Activated T-cell treated with anti-CD3 and anti-CD28 coated beads, Interleukin-2, amount 50 U/mL, for 4 hours (primary cell): ENCODE results near the gene GTF2F1. TPM values are rescaled to one million over a fixed set of nuclear protein-coding genes. Genes with fewer than 3 reads are reported as not detected.
"Not testable (repeated sequence)": the region's sequence is repeated elsewhere in the genome, so short reads cannot be mapped to it uniquely, and the experiment has no call there.

Source experiments
- ATAC-seq, 2 donors: fragments of 200-7000 bp; cut with Tn5 transposase; one replicate each; pipeline ENCODE4 v1.10.0; 2021
- DNase-seq: peaks from one replicate; pipeline ENCODE4 v3.0.0-alpha.2; 2020
- H3K27me3 Mint-ChIP-seq: one replicate; pipeline ENCODE4 v1.8.0; 2021; ENCODE audit warnings: low read depth, mixed read lengths
- H3K36me3 Mint-ChIP-seq: one replicate; pipeline ENCODE4 v1.8.0; 2022; ENCODE audit warnings: mixed read lengths; ENCODE audit not compliant: insufficient read depth
- H3K4me1 Mint-ChIP-seq: one replicate; pipeline ENCODE4 v1.8.0; 2021; ENCODE audit warnings: low read depth, mixed read lengths
- H3K4me3 Mint-ChIP-seq: one replicate; pipeline ENCODE4 v1.8.0; 2021; ENCODE audit warnings: mild to moderate bottlenecking, moderate library complexity, mixed read lengths
- H3K9me3 Mint-ChIP-seq: one replicate; pipeline ENCODE4 v1.8.0; 2021; ENCODE audit warnings: mixed read lengths
- total RNA-seq, 3 donors: library from RNA; stranded (reverse); gene quantifications; one replicate each; pipeline ENCODE4 v1.2.1, GENCODE V29; 2021

GTF2F1 gene, protein sequence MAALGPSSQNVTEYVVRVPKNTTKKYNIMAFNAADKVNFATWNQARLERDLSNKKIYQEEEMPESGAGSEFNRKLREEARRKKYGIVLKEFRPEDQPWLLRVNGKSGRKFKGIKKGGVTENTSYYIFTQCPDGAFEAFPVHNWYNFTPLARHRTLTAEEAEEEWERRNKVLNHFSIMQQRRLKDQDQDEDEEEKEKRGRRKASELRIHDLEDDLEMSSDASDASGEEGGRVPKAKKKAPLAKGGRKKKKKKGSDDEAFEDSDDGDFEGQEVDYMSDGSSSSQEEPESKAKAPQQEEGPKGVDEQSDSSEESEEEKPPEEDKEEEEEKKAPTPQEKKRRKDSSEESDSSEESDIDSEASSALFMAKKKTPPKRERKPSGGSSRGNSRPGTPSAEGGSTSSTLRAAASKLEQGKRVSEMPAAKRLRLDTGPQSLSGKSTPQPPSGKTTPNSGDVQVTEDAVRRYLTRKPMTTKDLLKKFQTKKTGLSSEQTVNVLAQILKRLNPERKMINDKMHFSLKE
- total RNA-seq: 10 to 100 TPM; 68.6 to 77.9 (median 75.1) TPM

DNA sequence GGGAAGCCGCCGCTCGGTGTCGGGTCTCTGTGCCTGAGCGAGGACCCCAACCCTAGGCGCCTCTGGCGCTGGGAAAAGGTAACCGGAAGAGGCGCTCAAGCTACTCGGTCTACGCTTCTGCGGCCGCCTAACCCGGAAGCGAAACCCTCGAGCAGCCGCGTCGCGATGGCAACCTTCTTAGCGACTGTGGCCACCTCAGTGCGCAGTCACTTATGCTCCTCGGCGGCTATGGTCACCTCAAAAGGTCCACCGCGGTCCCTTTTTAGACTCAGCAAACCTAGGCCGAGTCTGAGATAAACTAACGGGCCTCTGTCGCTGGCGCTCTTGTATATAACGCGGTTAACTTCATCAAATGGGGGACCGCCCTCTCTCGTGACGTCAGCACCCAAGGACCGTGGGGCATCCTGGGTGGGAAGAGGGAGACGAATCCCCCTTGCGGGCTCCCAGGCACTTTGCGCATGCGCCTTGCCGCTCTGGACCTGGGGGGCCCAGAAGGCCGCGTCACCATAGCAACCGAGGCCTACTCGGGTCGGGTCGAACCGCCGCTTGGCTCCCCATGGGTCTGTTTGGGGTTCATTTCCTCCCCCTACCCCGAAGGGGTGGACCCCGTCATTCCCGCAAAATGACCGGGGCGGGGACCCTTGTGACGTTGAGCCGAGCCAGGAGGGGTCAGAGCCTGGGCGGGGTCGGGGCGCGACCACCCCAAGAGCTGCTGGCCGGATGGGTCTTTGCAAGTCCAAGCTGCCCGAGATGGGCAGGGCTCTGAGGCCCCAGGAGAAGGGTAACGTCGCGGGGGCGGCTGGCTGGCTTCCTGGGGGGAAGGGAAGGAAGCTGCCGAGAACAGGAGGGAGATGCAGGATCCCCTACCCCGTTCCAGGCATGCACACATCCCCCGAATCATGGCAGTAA, at the start of gene GTF2F1:
TSS of gene GTF2F1 (minus strand) at position 91 of the 909 bp plus-strand sequence. CDS start 169 bp downstream, outside the sequence.
- Mint-ChIP-seq H3K36me3 (peaks cover 5% of the 10 kb centered on the region), H3K27me3 (no peaks in the 10 kb centered on the region), H3K4me3 (peak within 1 kb of the TSS; percentile 96), H3K9me3 (no peaks in the 10 kb centered on the region), H3K4me1 (peaks cover 24% of the 10 kb centered on the region)
- DNase-seq: peak; percentile 93
- ATAC-seq: peak; percentile 88 to 91

DNA sequence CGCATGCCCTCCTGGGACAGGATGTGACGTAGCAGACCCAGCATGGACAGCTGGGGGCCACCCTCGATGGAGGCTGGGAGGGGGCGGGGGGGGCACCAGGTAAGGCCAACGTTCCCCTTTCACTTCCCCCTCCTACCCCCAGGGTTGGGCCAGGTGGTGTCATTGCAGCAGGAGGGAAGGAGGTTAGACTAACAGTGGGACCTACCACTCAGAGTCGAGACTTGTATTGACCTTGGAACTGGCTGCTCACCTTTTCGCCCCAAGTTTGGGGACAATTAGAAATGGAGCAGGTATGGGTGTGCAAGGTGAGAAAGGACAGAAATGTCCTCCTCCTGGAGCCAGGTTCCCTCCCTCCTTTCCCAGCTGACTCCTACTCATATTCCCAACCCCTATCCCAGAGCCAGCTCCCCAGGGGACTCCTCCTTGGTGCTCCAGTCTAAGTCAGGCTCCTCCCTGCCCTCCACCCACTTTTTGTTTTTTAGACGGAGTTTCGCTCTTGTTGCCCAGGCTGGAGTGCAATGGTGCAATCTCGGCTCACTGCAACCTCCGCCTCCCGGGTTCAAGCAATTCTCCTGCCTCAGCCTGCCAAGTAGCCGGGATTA, 49.2 kb upstream of the GTF2F1 start:
- no peaks in the 10 kb centered on the region for H3K4me1 Mint-ChIP-seq
- H3K36me3 Mint-ChIP-seq: peaks cover 8% of the 10 kb centered on the region
- H3K27me3 Mint-ChIP-seq: no peaks in the 10 kb centered on the region
- no peak overlapping the region for H3K4me3 Mint-ChIP-seq
- ATAC-seq: no peak
- no peak for DNase-seq
- H3K9me3 Mint-ChIP-seq: peaks cover 2% of the 10 kb centered on the region

DNA sequence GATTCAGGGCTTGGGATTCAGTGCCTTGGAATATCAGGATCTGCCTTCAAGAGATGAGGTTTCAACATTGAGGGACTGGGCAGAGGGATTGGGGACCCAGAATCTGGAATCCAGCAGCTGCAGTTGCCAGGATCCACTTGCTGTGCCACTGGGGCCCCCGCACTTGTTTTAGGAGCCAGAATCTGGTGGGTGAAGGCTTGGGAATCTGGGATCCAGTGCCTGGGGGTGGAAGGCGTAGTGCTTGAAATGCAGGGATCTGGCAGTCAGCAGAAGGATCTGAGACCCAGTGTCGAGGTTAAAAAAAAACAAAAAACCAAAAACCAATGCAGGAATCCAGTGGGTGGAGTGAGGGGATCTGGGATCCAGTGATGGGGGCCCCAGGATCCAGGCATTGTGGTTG, 47.9 kb upstream of the GTF2F1 start:
- no peaks in the 10 kb centered on the region for H3K4me1 Mint-ChIP-seq
- H3K9me3 Mint-ChIP-seq: no peaks in the 10 kb centered on the region
- ATAC-seq (no peak), DNase-seq (no peak)
- H3K27me3 Mint-ChIP-seq: no peaks in the 10 kb centered on the region
- no peak overlapping the region for H3K4me3 Mint-ChIP-seq
- peaks cover 2% of the 10 kb centered on the region for H3K36me3 Mint-ChIP-seq

DNA sequence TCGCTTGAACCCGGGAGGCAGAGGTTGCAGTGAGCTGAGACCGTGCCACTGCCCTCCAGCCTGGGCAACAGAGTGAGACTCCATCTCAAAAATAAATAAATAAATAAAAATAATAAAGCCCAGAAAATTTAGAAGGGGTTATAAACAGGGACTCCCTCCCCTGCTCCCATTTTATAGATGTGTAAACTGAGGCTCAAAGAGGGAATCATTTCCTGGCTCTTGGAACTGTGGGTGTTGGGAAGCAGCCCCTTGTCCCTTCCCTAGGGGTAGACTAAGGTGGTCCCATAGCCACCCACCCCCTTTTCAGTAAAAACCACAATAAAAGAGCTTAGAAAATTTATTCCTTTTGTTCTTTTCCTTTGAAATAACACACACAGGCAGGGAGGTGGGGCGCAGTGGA, 46.8 kb upstream of the GTF2F1 start:
- Mint-ChIP-seq H3K4me3 (no peak overlapping the region), H3K27me3 (no peaks in the 10 kb centered on the region)

DNA sequence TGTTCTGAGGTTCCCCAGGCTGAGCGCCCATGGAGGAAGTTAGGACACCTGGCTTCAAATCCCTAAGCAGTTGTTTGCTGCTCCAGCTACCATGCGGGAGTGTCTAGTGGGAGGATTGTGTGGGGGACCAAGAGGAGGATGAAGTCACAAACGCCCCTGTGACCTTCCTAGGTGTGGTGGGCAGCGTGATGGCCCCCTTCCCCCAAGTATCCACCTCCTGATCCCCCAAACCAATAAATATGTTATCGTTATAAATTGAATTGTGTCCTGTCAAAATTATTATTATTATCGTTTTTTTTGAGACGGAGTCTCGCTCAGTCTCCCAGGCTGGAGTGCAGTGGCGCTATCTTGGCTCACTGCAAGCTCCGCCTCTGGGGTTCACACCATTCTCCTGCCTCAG, 40.7 kb upstream of the GTF2F1 start, which contains the start of gene SLC25A41:
TSS of gene SLC25A41 (minus strand) at position 101 of the 400 bp plus-strand sequence. CDS start at position 31, 70 bp downstream.
- H3K4me3 Mint-ChIP-seq: no peak within 1 kb of the TSS
- no peak for DNase-seq
- peaks cover 3% of the 10 kb centered on the region for H3K4me1 Mint-ChIP-seq
- no peaks in the 10 kb centered on the region for H3K9me3 Mint-ChIP-seq
- ATAC-seq: no peak
- H3K27me3 Mint-ChIP-seq: peaks cover 1% of the 10 kb centered on the region
- H3K36me3 Mint-ChIP-seq: no peaks in the 10 kb centered on the region

More for the DNA sequence above, 46.8 kb upstream of the GTF2F1 start:
- Mint-ChIP-seq H3K4me1 (no peaks in the 10 kb centered on the region), H3K36me3 (no peaks in the 10 kb centered on the region), H3K9me3 (no peaks in the 10 kb centered on the region)
- no peak for ATAC-seq
- no peak for DNase-seq

DNA sequence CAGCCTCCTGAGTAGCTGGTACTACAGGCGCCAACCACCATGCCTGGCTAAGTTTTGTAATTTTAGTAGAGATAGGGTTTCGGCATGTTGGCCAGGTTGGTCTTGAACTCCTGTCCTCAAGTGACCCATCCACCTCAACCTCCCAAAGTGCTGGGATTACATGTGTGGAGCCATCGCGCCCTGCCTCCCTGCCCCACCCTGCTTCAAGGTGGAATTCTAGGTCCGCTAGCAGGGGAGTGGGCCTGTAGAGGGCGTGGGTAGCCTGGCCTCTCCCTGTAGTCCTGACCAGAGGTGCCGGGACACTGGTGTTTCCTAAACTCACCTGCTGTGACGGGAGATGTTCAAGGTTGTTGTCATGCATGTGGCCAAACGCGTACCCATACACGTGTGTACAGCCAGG, 40.2 kb upstream of the GTF2F1 start:
- Mint-ChIP-seq H3K9me3 (no peaks in the 10 kb centered on the region), H3K4me3 (no peak overlapping the region), H3K27me3 (peaks cover 1% of the 10 kb centered on the region), H3K36me3 (no peaks in the 10 kb centered on the region), H3K4me1 (peaks cover 3% of the 10 kb centered on the region)
- ATAC-seq: no peak
- DNase-seq: no peak

DNA sequence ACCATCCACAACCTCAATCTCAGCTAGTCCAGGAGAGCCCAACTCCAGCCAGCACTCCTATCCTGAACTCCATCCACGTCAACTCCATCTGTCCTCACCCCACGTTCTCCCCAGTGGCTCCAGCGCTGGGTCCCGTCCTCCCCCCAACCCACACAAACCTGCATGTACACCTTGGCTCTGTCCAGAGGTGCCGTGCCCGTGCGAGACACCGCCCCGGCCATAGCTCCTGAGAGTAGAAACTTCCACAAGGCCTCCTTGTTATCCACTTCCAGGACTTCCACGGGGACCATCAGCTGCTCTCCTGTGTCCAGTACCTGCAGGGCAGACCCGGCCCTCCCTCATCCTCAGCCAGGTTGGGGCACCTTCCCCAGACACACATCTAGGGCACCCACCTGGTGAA, 38.9 kb upstream of the GTF2F1 start:
- peaks cover 1% of the 10 kb centered on the region for H3K27me3 Mint-ChIP-seq
- H3K9me3 Mint-ChIP-seq: no peaks in the 10 kb centered on the region
- no peaks in the 10 kb centered on the region for H3K36me3 Mint-ChIP-seq
- H3K4me1 Mint-ChIP-seq: peaks cover 3% of the 10 kb centered on the region
- H3K4me3 Mint-ChIP-seq: no peak overlapping the region
- DNase-seq (no peak), ATAC-seq (no peak)

DNA sequence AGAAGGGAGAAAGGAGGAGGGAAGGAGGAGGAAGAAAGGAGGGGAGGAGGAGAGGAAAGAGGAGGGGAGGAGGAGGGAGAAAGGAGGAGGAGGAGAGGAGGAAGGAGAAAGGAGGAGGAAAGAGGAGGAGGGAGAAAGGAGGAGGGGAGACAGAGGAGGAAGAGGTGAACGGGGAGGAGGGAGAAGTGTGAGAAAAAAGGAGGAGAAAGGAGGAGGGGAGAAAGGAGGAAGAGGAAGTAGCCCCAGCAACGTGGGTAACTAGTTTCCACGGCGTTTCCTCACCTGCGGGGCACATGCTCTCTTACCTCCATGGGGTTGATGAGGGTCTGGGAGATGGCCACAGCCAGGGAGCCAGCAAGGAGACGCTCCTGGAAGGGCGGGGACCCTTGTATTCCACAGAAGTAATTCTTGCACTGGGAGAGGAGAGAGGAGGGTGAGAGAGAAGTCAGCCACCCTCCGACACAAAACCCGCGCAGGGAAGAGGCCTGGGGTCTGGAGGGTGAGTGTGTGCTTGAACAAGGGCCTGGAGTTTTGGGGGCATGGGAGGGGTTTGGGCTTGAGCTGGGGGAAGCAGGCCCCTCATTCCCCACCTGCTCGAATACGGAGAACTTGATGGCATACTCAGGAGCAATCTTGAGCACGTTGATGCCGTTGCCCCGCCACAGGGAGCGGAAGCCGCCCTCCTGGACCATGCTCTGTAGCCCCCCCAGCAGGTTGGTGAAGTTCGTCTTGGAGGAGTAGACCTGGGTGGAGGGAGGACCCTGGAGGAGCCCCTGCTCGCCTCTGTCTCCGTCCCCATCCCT, 36.7 kb upstream of the GTF2F1 start:
- H3K4me3 Mint-ChIP-seq: peak overlapping the region; percentile 29
- no peak for ATAC-seq
- H3K4me1 Mint-ChIP-seq: peaks cover 11% of the 10 kb centered on the region

DNA sequence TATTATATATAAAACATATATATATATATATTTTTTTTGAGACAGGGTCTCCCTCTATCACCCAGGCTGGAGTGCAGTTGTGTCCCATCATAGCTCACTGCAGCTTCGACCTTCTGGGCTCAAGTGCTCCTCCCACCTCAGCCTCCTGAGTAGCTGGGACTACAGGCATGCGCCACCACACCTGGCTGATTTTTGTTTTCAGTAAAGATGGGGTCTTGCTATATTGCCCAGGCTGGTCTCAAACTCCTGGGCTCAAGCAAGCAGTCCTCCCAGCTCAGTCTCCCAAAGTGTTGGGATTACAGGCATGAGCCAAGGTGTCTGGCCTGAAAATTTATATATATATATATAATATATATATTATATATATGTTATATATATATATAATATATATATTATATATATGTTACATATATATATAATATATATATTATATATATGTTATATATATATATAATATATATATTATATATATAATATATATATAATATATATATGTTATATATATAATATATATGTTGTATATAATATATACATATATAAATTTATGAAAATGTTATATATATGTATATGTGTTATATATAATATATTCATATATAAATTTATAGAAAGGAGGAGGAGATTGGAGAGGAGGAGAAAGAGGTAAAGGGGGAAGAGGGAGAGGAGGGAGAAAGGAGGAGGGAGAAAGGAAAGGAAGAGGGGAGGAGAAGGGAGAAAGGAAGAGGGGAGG, 35.9 kb upstream of the GTF2F1 start:
- H3K36me3 Mint-ChIP-seq, H3K9me3 Mint-ChIP-seq, DNase-seq, H3K27me3 Mint-ChIP-seq, H3K4me3 Mint-ChIP-seq, ATAC-seq: not testable (repeated sequence)
- H3K4me1 Mint-ChIP-seq: peaks cover 11% of the 10 kb centered on the region

More for the DNA sequence above, 36.7 kb upstream of the GTF2F1 start:
- Mint-ChIP-seq H3K27me3 (peaks cover 1% of the 10 kb centered on the region), H3K9me3 (no peaks in the 10 kb centered on the region), H3K36me3 (no peaks in the 10 kb centered on the region)
- DNase-seq: no peak

DNA sequence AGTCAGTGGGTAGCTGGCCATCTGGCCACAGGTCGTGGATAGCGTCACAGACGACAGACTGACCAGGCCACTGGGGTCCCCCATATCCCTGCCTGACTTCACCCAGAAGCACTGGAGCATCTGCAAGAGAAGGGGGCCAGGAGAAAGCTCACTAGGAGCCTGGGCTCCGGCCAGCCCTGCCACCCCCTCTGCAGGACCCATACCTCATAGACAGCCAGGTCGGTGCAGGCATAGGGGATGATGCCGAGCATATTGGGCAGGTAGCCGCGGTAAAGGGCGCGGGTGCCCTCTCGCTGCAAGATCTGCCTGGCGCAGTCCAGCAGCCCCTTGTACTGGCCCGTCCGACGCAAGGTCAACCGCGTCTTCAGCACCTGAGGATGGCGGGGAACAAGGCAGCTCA, 34.2 kb upstream of the GTF2F1 start:
- Mint-ChIP-seq H3K36me3 (peaks cover 3% of the 10 kb centered on the region), H3K9me3 (no peaks in the 10 kb centered on the region), H3K27me3 (peaks cover 1% of the 10 kb centered on the region), H3K4me3 (no peak overlapping the region), H3K4me1 (peaks cover 24% of the 10 kb centered on the region)
- DNase-seq (no peak), ATAC-seq (no peak)

DNA sequence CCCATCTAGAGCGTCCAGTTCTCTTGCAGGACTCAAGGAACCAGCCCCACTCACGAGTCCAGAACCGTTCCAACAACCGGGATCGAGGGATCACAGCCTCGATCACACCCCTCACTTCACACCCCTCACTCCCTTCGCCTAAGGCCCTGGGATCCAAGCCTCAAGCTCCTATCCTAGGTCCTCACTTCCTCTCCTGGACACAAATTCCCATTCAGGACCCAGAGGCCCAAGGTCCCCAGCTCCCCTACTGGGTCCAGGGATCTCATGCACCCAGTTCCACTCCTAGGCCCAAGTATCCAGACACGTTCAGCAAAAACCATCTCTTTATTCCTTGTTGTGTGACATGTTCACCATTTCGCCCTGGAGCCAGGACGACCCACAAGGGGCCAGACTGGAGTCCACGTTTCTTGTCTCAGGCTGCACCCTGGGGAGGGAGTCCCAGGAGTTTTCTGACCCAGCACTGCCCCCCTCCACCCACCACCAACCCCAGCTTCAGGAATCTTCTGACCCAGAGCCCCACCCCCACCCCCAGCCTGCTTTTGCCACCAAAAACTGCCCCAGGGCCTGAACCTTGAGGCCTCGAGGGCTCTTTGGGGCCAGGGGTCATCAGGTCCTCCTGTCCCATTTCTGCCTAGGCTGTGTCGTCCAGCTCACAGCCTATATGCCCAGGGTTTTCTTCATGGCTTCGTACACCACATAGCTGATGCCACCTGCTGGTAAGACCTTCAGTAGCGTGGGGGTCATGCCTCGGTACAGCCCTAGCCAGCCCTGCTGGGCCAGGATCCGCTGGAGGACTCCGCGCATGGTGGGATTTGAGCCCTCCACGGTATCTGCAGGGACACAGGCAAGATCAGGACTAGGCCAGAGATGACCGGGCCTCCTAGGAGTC, 33.0 kb upstream of the GTF2F1 start:
- no peaks in the 10 kb centered on the region for H3K9me3 Mint-ChIP-seq
- H3K27me3 Mint-ChIP-seq: no peaks in the 10 kb centered on the region
- peaks cover 7% of the 10 kb centered on the region for H3K36me3 Mint-ChIP-seq
- ATAC-seq (no peak), DNase-seq (no peak)
- peaks cover 32% of the 10 kb centered on the region for H3K4me1 Mint-ChIP-seq
- peak overlapping the region; percentile 80 for H3K4me3 Mint-ChIP-seq
